KOPT-K1 (cell line): Measurements from ENCODE around the gene UBAC1.
"Not testable (repeated sequence)": the region's sequence is repeated elsewhere in the genome, so short reads cannot be mapped to it uniquely, and the experiment has no call there.

ENCODE experiments used
- H3K27ac ChIP-seq: fragments of 200-600 bp; sonication (generic); 2 replicates; pipeline ENCODE4 v1.5.1; 2016; ENCODE audit warnings: antibody characterized with exemption, mild to moderate bottlenecking, low read depth, low read length; ENCODE audit not compliant: poor library complexity, severe bottlenecking
- H3K36me3 ChIP-seq: fragments of 200-600 bp; sonication (generic); 2 replicates; pipeline ENCODE4 v1.5.1; 2017; ENCODE audit warnings: antibody characterized with exemption, mild to moderate bottlenecking, low read length, moderate library complexity; ENCODE audit not compliant: insufficient read depth
- H3K9me3 ChIP-seq: fragments of 200-600 bp; sonication (generic); 2 replicates; pipeline ENCODE4 v1.5.1; 2017; ENCODE audit warnings: antibody characterized with exemption, low read length, mild to moderate bottlenecking; ENCODE audit not compliant: insufficient read depth, poor library complexity, severe bottlenecking

The UBAC1 gene

DNA sequence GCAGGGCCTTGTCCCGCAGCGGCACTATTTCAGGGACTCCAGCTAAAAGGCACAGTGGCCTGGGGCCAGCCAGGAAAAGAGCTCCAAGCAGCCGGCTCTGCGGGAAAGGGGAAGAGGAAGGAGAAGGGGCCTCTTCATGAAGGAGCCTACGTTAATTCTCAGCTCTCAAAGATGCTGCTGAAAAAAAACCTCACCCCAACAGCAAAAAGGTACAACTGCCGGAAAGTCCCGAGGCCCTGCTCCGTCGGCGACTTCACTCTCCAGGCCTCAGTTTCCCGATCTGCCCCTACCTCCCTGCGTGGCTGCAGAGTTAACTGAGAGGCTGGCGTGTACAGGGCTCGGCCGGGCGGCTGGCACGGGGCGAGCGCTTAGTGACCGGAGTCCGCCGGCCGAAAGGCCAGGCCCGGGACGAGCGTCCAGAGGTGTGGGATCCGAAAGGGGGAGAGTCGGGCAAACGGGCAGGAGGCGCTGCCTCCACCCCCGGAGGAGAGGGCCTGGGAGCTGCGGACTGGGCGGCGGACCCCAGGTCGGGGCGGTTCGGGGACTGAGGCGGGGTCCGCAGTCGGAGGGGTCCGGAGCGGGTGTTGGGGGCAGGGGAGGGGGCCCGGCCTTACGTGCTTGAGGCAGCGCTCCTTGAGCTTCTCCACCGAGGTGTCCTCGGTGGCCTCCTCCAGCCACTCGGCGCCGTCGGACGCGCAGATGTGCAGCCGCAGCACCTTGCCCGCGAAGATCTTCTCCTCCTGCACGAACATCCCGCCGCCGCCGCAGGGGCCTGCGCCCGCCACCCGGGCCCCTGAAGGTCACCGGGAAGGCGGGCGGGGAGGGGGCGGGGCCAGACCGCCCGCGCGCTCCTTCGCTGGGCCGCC, 529 bp downstream of the UBAC1 start:
- Histone ChIP-seq H3K36me3 (no peaks in the 10 kb centered on the region), H3K27ac (peak overlapping the region; percentile 56), H3K9me3 (no peaks in the 10 kb centered on the region)

DNA sequence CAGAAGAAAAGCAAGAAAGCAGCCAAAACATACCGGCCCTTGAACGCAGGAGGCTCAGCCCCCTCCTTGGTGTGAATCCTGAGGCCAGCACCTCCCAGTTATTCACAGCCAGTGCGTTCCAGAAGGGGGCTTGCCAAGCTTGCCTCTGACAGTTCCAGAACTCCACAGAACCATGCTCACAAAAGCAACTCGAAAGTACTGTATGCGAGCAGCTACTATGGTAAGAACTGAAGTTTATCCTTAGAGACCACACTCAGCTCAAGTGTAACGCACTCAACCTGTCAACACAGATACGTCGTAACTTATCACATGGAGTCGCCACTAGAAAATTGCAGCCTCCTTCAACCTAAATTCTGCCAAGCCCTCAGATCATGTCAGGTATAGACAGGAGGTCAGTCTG, 1.4 kb downstream of the UBAC1 start:
- peaks cover 4% of the 10 kb centered on the region; the same call in 1 of the 2 replicates for H3K36me3 ChIP-seq
- no peaks in the 10 kb centered on the region for H3K9me3 ChIP-seq
- H3K27ac ChIP-seq: no peak overlapping the region

DNA sequence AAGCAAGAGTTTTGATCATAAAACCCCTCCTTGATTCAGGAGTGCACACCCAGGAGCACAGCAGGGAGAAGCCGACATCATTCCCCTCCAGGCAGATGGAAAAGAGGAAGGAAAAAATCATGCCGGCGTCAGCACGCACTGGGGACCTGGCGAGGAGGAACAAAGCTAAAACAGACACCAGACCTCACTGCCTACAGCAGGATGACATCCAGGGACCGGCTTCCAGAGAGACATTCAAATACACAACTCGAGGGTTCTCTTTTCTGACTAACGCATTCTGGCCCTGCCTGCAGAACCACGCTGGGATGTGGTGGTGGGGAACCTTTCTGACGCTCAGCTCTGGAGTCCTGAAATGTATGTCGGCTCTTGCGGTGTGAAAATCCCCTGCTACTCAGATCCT, 2.7 kb downstream of the UBAC1 start:
- Histone ChIP-seq H3K9me3 (no peaks in the 10 kb centered on the region), H3K36me3 (peaks cover 12% of the 10 kb centered on the region; the same call in 1 of the 2 replicates), H3K27ac (no peak overlapping the region)

DNA sequence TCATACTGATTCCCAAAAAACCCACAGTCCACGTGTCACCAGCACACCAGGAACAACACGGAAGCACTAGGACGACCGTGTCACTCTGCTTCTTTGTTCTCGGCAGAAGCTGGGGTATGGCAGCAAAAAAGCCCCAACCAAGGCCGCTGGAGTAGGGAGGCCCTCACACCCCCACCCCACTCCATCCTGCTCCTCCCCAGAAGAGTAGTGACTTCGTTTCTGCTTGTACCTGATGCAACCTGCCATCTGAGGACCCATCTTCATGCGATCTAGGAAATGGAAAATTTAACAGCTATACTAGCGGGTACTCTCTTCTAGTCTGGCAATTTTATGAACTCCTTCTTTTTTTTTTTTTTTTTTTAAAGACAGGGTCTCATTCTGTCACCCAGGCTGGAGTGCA, 3.7 kb downstream of the UBAC1 start:
- Histone ChIP-seq H3K27ac (no peak overlapping the region), H3K9me3 (no peaks in the 10 kb centered on the region), H3K36me3 (peaks cover 19% of the 10 kb centered on the region; the same call in 1 of the 2 replicates)

DNA sequence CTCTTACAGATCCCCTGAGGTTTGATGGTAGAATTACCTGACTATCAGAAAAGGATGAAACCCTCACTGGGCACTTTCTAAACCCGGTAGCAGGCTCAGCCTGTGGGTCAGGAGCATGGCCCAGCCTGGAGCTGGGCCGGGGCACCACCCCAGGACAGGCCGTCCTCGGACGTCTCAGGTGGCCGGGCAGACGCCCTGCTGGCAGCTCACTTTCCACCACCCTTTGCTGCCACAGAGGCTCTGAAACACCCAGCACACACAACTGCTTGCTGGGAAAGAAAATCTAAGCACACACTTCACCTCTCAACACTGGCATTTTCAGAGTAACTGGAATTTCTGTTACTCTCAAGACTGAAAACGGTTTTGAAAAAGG, 4.4 kb downstream of the UBAC1 start:
- Histone ChIP-seq H3K9me3 (no peaks in the 10 kb centered on the region), H3K27ac (no peak overlapping the region), H3K36me3 (peaks cover 25% of the 10 kb centered on the region; the same call in 1 of the 2 replicates)

DNA sequence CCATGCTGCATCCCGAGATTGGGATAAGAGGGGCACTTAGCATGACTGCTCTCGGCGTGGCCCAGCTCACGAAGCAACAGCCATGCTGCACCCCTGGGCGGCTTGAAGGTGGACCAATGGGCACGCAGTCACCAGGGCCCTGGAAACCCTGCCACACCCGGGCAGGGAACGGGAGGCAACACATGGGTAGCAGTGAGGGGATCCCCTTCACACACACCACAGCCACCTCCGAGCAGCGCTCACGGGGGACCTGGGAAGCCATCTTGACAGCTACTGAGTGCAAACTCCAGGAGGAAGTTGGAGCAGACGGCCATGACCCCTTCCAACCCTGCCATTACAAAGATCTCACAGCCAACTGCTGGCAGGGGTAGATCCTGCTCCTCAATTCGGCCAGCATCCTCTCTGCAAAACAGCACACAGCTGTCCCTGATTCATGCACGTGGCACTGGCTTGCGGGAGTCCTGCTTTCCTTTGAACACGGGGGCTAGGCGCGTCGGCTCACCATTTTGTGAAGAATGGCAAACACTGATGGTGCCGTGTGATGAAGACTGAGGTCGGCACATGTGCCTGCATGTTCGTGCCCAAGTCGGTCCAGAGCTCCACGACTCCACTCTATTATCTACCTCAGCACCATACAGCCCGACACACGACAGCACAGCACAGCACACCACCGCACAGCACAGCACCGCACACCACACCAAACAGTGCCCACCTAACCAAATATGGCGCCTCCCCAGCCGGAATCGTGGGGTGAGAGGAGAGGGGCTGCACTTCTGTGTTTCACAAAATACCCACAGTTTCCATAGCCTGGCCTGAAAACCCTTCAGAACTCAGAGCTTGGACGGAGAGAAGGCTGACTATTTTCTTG, 5.0 kb downstream of the UBAC1 start:
- H3K9me3 ChIP-seq: no peaks in the 10 kb centered on the region
- no peak overlapping the region for H3K27ac ChIP-seq
- H3K36me3 ChIP-seq: peaks cover 25% of the 10 kb centered on the region; the same call in 1 of the 2 replicates

DNA sequence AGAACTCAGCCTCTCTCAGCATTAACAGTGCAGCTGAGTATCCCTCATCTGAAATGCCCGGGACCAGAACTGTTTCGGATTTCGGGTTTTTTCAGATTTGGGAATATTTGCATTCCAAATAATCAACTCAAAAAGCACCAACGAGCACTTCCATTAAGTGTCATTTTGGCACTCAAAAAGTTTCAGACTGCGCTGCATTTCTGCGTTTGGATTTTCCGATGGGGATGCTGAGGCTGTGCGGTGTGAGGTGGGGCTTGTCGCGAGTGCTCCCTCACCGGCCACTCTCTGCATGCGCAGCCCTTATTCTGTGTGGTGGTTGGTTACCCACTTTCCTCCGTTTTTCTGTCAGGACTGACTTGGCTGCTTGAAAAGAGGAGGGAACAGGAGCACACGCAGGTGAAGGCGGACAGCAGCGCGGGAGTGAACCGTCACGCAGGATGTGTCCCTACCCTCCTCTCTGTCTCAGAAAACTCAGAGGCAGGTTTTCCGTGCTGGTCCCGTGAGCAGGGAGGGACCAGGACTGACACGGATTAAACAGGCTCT, 8.4 kb downstream of the UBAC1 start:
- peaks cover 38% of the 10 kb centered on the region; the same call in 1 of the 2 replicates for H3K36me3 ChIP-seq
- no peak overlapping the region for H3K27ac ChIP-seq
- H3K9me3 ChIP-seq: no peaks in the 10 kb centered on the region

DNA sequence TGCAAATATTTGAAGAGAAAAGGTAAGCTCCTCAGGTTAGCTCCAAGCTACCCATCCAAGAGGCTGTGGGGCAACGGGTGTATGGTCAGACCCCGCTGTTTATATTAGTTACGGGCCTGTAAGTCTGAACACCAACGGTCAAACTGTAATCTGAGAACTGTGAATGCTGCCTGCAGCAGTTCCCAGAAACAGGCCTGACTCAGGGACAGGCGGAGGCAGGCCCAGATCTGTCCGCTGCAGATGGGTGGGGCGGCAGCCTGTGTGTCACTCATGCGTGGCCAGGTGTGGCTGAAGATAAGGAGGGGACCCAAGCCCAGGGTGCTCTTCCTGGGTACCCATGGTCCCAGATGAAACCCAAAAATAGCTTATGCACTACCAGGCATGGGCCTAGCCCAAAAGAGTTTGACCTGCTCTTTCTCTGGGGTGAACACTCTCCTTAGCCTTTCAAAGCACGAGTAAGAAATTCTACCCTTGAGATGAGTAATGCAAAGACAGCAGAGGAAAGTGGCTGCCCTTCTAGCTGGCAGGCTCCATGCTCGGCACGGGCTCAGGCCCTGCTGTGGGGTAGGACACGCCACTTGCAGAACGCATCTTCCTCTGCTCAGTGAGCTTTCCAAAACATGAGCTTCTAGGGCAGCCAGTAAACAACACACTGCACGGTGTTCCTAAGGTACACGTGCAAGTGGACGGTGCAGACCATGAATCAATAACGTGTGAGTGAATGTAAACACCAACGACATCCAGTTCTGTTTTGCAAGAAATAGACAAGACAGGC, 9.1 kb downstream of the UBAC1 start:
- Histone ChIP-seq H3K36me3 (peaks cover 45% of the 10 kb centered on the region), H3K27ac (no peak overlapping the region), H3K9me3 (no peaks in the 10 kb centered on the region)

DNA sequence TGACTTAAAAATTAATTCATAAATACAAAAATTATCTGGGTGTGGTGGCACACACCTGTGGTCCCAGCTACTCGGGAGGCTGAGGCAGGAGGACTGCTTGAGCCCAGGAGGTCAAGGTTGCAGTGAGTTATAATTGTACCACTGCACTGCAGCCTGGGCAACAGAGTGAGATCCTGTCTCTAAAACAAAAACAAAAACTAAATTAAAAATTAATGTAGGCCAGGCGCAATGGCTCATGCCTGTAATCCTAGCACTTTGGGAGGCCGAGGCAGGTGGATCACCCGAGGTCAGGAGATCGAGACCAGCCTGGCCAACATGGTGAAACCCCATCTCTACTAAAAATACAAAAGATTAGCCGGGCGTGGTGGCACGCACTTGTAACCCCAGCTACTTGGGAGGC, 9.9 kb downstream of the UBAC1 start:
- H3K36me3 ChIP-seq: peaks cover 52% of the 10 kb centered on the region
- not testable (repeated sequence) for H3K27ac ChIP-seq

DNA sequence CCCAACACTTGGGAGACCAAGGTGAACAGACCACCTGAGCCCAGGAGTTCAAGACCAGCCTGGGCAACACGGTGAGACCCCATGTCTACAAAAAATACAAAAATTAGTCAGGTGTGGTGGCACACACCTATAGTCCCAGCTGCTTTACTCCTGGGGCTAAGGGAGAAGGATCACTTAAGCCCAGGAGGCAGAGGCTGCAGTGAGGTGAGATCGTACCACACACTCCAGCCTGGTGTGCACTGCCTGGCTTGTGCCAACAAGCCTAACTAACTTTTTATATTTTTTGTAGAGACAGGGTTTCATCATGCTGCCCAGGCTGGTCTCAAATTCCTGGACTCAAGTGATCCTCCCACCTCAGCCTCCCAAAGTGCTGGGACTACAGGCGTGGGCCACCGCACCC, 10.3 kb downstream of the UBAC1 start:
- H3K9me3 ChIP-seq, H3K27ac ChIP-seq: not testable (repeated sequence)
- H3K36me3 ChIP-seq: peaks cover 57% of the 10 kb centered on the region

More for the DNA sequence above, 9.9 kb downstream of the UBAC1 start:
- not testable (repeated sequence) for H3K9me3 ChIP-seq

DNA sequence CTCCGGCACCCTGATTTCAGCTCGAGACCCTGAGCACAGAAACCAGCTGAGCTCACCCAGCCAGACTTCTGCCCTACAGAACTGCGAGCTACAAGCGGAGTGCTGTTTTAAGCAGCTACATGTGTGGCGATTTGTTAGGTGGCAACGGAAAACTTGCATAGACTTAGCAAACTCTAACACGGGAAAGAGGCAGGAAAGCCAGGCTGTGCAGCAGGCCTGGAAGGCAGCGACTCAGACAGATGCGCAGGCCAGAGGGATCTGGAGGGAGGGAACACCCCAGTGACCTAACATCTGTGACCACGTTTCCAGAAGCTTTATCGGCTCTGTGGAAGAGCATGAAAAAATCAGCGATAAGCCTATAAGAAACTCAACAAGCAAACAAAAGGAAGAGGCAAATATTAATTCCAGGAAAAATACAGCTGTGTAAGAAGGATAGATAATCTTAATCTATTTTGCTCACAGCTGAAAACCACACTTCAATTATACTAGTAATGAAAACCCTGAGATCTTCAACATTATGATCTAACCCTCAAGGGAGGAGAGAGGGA, 11.0 kb downstream of the UBAC1 start:
- Histone ChIP-seq H3K9me3 (no peaks in the 10 kb centered on the region), H3K36me3 (peaks cover 63% of the 10 kb centered on the region), H3K27ac (no peak overlapping the region)

DNA sequence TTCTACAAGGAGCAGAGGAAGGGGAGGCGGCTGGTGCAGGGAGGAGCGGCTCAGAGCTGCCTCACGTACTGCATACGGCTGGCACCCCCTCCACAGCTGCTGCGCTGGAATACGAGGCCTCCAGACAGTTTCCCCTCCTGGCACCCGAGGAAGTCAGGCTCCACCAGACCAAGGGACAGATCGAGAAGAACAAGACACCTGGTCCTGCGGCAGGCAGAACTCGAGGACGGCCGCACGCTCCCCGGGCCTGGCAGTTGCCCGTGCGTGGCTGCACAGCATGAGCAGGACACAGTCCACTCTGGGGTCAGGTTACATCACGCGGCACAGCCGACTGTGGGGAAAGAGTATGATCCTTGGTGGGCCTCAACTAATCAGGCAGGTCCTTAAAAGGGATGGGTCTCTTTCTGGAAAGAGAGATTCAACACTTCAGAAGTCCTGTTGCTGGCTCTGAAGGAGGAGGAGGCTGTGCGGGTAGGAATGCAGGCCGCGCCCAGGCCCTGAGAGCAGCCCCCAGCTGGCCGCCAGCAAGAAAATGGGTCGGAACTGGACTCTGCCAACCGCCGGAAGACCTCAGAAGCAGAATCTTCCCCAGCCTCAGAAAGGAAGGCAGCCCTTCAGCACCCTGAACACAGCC, 11.6 kb downstream of the UBAC1 start:
- Histone ChIP-seq H3K27ac (no peak overlapping the region), H3K9me3 (no peaks in the 10 kb centered on the region), H3K36me3 (peaks cover 63% of the 10 kb centered on the region)

DNA sequence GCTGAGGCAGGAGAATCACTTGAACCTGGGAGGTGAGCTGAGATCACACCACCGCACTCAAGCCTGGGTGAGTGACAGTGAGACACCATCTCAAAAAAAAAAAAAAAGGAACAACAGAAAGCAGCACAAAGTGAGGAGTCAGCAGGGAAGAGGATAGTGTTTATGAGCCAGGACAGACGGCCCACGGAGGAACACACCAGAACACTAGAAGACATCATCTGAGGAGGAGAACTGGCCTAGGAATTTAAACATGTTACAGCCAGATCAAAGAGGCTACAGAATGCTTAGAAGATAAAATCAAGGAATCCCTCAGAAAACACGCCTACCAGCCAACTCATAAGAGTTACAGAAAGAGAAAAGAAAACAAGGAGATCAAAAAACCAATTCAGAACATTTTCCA, 12.2 kb downstream of the UBAC1 start:
- Histone ChIP-seq H3K9me3 (no peaks in the 10 kb centered on the region), H3K27ac (no peak overlapping the region), H3K36me3 (peaks cover 64% of the 10 kb centered on the region)

DNA sequence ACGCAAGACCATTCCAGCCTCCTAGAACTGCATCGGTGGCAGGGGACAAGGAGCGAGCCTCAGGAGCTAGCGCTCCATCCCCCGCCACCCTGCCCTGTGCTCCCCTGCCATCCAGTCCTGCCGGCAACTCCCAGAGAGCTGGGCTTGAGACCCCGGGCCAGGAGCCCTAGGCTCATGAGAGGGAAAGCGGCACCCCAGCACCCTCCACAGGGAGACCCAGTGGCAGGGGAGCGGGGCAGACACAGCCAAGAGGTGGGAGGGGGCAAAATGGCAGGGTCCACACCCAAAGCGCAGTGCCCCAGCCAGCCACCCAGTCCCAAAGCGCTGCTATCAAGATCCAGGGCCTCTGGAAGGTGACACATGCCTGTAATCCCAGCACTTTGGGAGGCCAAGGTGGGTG, 12.7 kb downstream of the UBAC1 start:
- no peaks in the 10 kb centered on the region for H3K9me3 ChIP-seq
- peaks cover 69% of the 10 kb centered on the region for H3K36me3 ChIP-seq
- no peak overlapping the region for H3K27ac ChIP-seq
